BE2C (cell line): ENCODE measurements around the gene RIBC1.
"Not testable (repeated sequence)": the region's sequence is repeated elsewhere in the genome, so short reads cannot be mapped to it uniquely, and the experiment has no call there.

Experiments used
- DNase-seq: peaks from one replicate; pipeline ENCODE4 v3.0.0-alpha.2; 2020
- H3K27me3 ChIP-seq: fragments of 250-450 bp; sonication (Bioruptor Pico); 2 replicates; pipeline ENCODE4 v1.5.1; 2020; ENCODE audit warnings: mild to moderate bottlenecking
- H3K36me3 ChIP-seq: fragments of 250-450 bp; sonication (Bioruptor Pico); 2 replicates; pipeline ENCODE4 v1.5.1; 2020; ENCODE audit warnings: mild to moderate bottlenecking
- H3K4me1 ChIP-seq: fragments of 250-450 bp; sonication (Bioruptor Pico); 2 replicates; pipeline ENCODE4 v1.5.1; 2020
- H3K4me3 ChIP-seq: 2 replicates; pipeline ENCODE4 v1.5.1; 2011; ENCODE audit warnings: low read depth, low read length
- H3K9me3 ChIP-seq: fragments of 250-450 bp; sonication (Bioruptor Pico); 2 replicates; pipeline ENCODE4 v1.5.1; 2020
- CTCF ChIP-seq: IDR thresholded peaks from 2 replicates; pipeline ENCODE4 v1.5.1; 2012; ENCODE audit warnings: mild to moderate bottlenecking, low read depth, low read length

Gene RIBC1

GRCh38 chrX:53403535-53403934 lies 19.1 kb upstream of the RIBC1 start:
- Histone ChIP-seq H3K27me3 (no peaks in the 10 kb centered on the region), H3K36me3 (peaks cover 45% of the 10 kb centered on the region), H3K4me3 (no peak overlapping the region), H3K4me1 (no peaks in the 10 kb centered on the region), H3K9me3 (no peaks in the 10 kb centered on the region)
- DNase-seq = no peak
- TF ChIP-seq CTCF = no peak

GRCh38 chrX:53412446-53412845 lies 10.2 kb upstream of the RIBC1 start:
- no peak for TF ChIP-seq CTCF
- Histone ChIP-seq H3K4me1 (no peaks in the 10 kb centered on the region), H3K9me3 (no peaks in the 10 kb centered on the region), H3K27me3 (no peaks in the 10 kb centered on the region), H3K36me3 (peaks cover 52% of the 10 kb centered on the region), H3K4me3 (no peak overlapping the region)
- no peak for DNase-seq

- H3K4me3 ChIP-seq, H3K36me3 ChIP-seq, H3K9me3 ChIP-seq, H3K4me1 ChIP-seq, H3K27me3 ChIP-seq, DNase-seq: not testable (repeated sequence)
Observed at GRCh38 chrX:53420351-53420750, 2.3 kb upstream of the RIBC1 start.

DNA sequence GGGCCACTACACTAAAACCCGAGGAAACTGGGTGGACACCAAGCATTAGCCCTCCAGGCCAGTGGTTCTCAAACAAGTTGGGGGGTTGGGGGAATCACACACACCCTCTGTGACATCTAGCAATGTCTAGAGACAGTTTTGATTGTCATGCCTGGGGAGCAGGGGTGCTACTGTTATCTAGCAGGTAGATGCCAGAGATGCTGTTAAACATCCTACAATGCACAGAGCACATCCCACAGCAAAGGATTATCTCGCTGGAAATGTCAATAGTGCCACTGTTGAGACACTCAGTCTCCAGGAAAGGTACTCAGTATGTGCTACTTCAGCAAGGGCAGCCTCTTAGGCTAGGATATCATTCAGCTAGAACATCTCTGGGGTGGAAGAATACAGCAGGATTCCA lies 1.5 kb upstream of the RIBC1 start:
- H3K36me3 ChIP-seq = 0 out of 2 replicates have a peak, but pooled peaks cover 3% of the 10 kb centered on the region
- H3K27me3 ChIP-seq = no peaks in the 10 kb centered on the region
- H3K4me3 ChIP-seq = peak overlapping the region; percentile 85
- DNase-seq = no peak
- TF ChIP-seq CTCF = no peak
- H3K9me3 ChIP-seq = no peaks in the 10 kb centered on the region
- H3K4me1 ChIP-seq = no peaks in the 10 kb centered on the region

- no peak for DNase-seq
- H3K4me1 ChIP-seq = no peaks in the 10 kb centered on the region
- H3K27me3 ChIP-seq = no peaks in the 10 kb centered on the region
- 0 out of 2 replicates have a peak, but pooled peaks cover 3% of the 10 kb centered on the region for H3K36me3 ChIP-seq
- no peak for TF ChIP-seq CTCF
- H3K4me3 ChIP-seq = peak overlapping the region; percentile 85
- H3K9me3 ChIP-seq = no peaks in the 10 kb centered on the region
Observed at GRCh38 chrX:53421772-53422085, 944 bp upstream of the RIBC1 start.

DNA sequence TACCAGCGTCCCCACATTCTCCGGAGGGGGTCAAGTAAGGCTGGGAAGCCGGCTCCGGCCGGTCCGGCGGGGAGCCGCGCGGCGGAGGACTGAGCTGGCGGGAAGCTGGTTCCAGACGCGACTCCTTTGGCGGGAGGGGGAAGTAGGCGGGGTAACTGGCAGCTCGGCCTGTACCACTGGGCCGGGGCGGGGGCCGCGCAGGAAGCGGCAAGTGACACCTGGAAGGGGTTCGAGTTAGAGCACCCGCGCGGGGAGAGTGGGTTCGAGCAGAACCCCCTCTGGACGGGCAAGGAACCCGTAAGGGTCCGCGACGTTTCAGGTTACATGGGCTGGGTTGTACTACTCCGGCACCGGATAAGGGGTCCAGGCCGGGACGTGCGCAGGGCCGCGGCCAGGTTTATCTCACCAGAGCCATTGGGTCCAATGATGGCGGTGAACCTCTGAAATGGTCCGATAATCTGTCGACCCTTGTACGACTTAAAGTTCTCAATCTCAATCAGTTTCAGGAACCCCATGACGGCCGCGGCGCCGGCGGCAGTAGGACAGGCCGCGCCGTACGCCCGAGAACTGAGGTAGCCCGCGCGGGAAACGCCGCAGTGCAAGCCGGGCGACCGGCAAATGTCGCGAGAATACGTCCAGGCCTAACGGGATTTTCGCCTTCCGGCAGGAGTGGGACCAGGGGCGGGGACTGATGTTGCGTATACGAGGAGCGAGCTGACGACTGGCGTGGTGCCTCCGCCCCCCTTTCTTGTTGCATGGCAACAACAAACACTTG lies 400 bp upstream of the RIBC1 start, which contains the start of gene SMC1A:
SMC1A (minus strand) TSS at position 569 of the 775 bp plus-strand sequence; CDS start at position 515, 54 bp downstream.
- Histone ChIP-seq H3K27me3 (no peaks in the 10 kb centered on the region), H3K4me1 (no peaks in the 10 kb centered on the region), H3K4me3 (peak within 1 kb of the TSS; percentile 85), H3K36me3 (0 out of 2 replicates have a peak, but pooled peaks cover 3% of the 10 kb centered on the region), H3K9me3 (no peaks in the 10 kb centered on the region)
- DNase-seq = peak; percentile 96
- no peak for TF ChIP-seq CTCF
